ENCODE measurements around the gene GRAP2. TPM values are rescaled to one million over a fixed set of nuclear protein-coding genes. Genes with fewer than 3 reads are reported as not detected.

The GRAP2 gene
- total and polyA plus RNA-seq, 2 of the 13 experiments (the other 11 are each of a cell fraction or from before 2014, with no cell fraction given), result 0.15 TPM; not detected in 1

GRCh38 chr22:39959640-39960447, 59.0 kb downstream of the GRAP2 start, which contains the start of gene TMA7B:
Gene TMA7B (plus strand): TSS chr22:39960397. CDS start chr22:39964375, 3,978 bp downstream.
- Histone ChIP-seq H3K4me3 (replicated peaks in 1 of 3; ENCODE audit: insufficient read depth in 1 of 3, low read depth in 2 of 3, low read length in 3 of 3) (no peak within 1 kb of the TSS), H3K9ac (ENCODE audit: insufficient read depth, low read depth, low read length) (no peak within 1 kb of the TSS), H3K4me2 (ENCODE audit: low read depth, low read length) (no peak within 1 kb of the TSS), H3K4me1 (ENCODE audit: insufficient read depth, low read length) (peaks cover 6% of the 10 kb centered on the region; the same call in 1 of the 2 replicates), H3K27me3 (ENCODE audit: control insufficient read depth in 1 of 2, insufficient read depth in 2 of 2, low read length in 2 of 2) (peaks cover 3 to 21% of the 10 kb centered on the region in 2 experiments; a peak in 3 of 5 replicates), H3K79me2 (ENCODE audit: insufficient read depth, low read length) (no peaks in the 10 kb centered on the region), H3K27ac (ENCODE audit: extremely low read length, insufficient read depth, low read length) (no peak within 1 kb of the TSS), H2AFZ (ENCODE audit: low read length) (no peak within 1 kb of the TSS), H3K9me3 (ENCODE audit: low read length) (no peaks in the 10 kb centered on the region), H3K36me3 (replicated peaks in 1 of 2; ENCODE audit: control insufficient read depth in 1 of 2, insufficient read depth in 2 of 2, low read length in 2 of 2) (no peaks in the 10 kb centered on the region), H4K20me1 (ENCODE audit: insufficient read depth, low read length) (no peaks in the 10 kb centered on the region)
- ATAC-seq (peak; percentile 88), DNase-seq (ENCODE audit: low spot score) (no peak), FAIRE-seq (no peak)
- ChIA-PET CTCF (ENCODE audit: low intra/inter-chr PET ratio, low total read pairs) (no interaction called here), POLR2A (no interaction called here)
- intact Hi-C loops (cut with micrococcal nuclease; ENCODE audit: unreplicated experiment), result no loop called here
- no TSS peak for BruUV-seq (replicated peaks)
- in situ Hi-C loops (cut with HindIII; ENCODE audit: extremely low pct_ligation_motif_present, low pct_unique_long_range_greater_than_20kb), result no loop called here
- no peak for TF ChIP-seq HNRNPLL (IDR thresholded peaks at IDR 0.05; ENCODE audit: low read depth, low read length, poor library complexity, severe bottlenecking)
- 0 out of 2 replicates have a peak, but pooled peaks have one; percentile 4 for TF ChIP-seq SMC3 (IDR thresholded peaks at IDR 0.05; ENCODE audit: low read length)
- TF ChIP-seq, protein P1, sequence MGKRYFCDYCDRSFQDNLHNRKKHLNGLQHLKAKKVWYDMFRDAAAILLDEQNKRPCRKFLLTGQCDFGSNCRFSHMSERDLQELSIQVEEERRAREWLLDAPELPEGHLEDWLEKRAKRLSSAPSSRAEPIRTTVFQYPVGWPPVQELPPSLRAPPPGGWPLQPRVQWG (CRISPR knock-in tag; IDR thresholded peaks at IDR 0.05; ENCODE audit: borderline replicate concordance, low read depth), result no peak
- 11% methylated on average over 13 of the region's 14 CpGs for WGBS (ENCODE audit: low lambda C conversion rate)

- TF ChIP-seq IKZF4 (CRISPR knock-in tag; IDR thresholded peaks at IDR 0.05; ENCODE audit: borderline replicate concordance, low read depth, not compliant biosample characterization) (no peak), HOXA5 (CRISPR knock-in tag; IDR thresholded peaks at IDR 0.05) (no peak), ZZZ3 (CRISPR knock-in tag; IDR thresholded peaks at IDR 0.05; ENCODE audit: borderline replicate concordance) (no peak), CENPX (CRISPR knock-in tag; IDR thresholded peaks at IDR 0.05) (no peak)
- intact Hi-C loops (cut with micrococcal nuclease; ENCODE audit: unreplicated experiment), result no loop called here
- DNase-seq (ENCODE audit: low spot score), result no peak
- no peak overlapping the region for H3K9ac ChIP-seq (ENCODE audit: insufficient read depth, low read depth, low read length)
- H3K27me3 ChIP-seq (ENCODE audit: control insufficient read depth in 1 of 2, insufficient read depth in 2 of 2, low read length in 2 of 2), result peaks cover 3 to 21% of the 10 kb centered on the region in 2 experiments; a peak in 3 of 5 replicates
- POLR2A ChIA-PET, result no interaction called here
- CTCF ChIA-PET (ENCODE audit: low intra/inter-chr PET ratio, low total read pairs), result no interaction called here
- no peaks in the 10 kb centered on the region for H3K9me3 ChIP-seq (ENCODE audit: low read length)
- no peak overlapping the region for H3K27ac ChIP-seq (ENCODE audit: extremely low read length, insufficient read depth, low read length)
- in situ Hi-C loops (cut with HindIII; ENCODE audit: extremely low pct_ligation_motif_present, low pct_unique_long_range_greater_than_20kb), result no loop called here
- ATAC-seq, result no peak
- H3K36me3 ChIP-seq (replicated peaks in 1 of 2; ENCODE audit: control insufficient read depth in 1 of 2, insufficient read depth in 2 of 2, low read length in 2 of 2), result no peaks in the 10 kb centered on the region
- no TSS peak for BruUV-seq (replicated peaks)
- no peak overlapping the region for H3K4me3 ChIP-seq (replicated peaks in 1 of 3; ENCODE audit: insufficient read depth in 1 of 3, low read depth in 2 of 3, low read length in 3 of 3)
- H2AFZ ChIP-seq (ENCODE audit: low read length), result no peak overlapping the region
- H3K4me1 ChIP-seq (ENCODE audit: insufficient read depth, low read length), result no peaks in the 10 kb centered on the region
- FAIRE-seq, result no peak
- WGBS (ENCODE audit: low lambda C conversion rate), result 15% methylated on average over 13 of the region's 13 CpGs
- H3K79me2 ChIP-seq (ENCODE audit: insufficient read depth, low read length), result no peaks in the 10 kb centered on the region
- no peaks in the 10 kb centered on the region for H4K20me1 ChIP-seq (ENCODE audit: insufficient read depth, low read length)
- no peak overlapping the region for H3K4me2 ChIP-seq (ENCODE audit: low read depth, low read length)
Measured at GRCh38 chr22:39960791-39961746, 60.2 kb downstream of the GRAP2 start.

Measured in HepG2 (cell line).